Neural cell (in vitro differentiated cells): Measurements from ENCODE around the gene PRMT2. TPM values are rescaled to one million over a fixed set of nuclear protein-coding genes. Genes with fewer than 3 reads are reported as not detected.

Experiments used
- H2AFZ ChIP-seq: fragments of 200-600, 300-800 bp; sonication (generic), shearing (Covaris generic); 2 replicates; pipeline ENCODE4 v1.6.0; 2014; ENCODE audit warnings: low read depth, mild to moderate bottlenecking, antibody characterized with exemption, low read length, moderate library complexity
- H3F3A ChIP-seq: fragments of 200-600 bp; shearing (Covaris generic); 2 replicates; pipeline ENCODE4 v1.6.1; 2016; ENCODE audit warnings: mild to moderate bottlenecking, moderate library complexity, mixed read lengths, antibody characterized with exemption, low read length; ENCODE audit not compliant: insufficient read depth, poor library complexity, severe bottlenecking
- H3K27ac ChIP-seq: fragments of 200-600, 300-800 bp; sonication (generic), shearing (Covaris generic); 2 replicates; pipeline ENCODE4 v1.5.1; 2014; ENCODE audit warnings: mild to moderate bottlenecking, low read length, moderate library complexity
- H3K27me3 ChIP-seq: fragments of 300-800, 200-600 bp; sonication (generic), shearing (Covaris generic); 2 replicates; pipeline ENCODE4 v1.6.0; 2014; ENCODE audit warnings: mild to moderate bottlenecking, low read depth, low read length, moderate library complexity; ENCODE audit not compliant: insufficient read depth
- H3K36me3 ChIP-seq: fragments of 300-800, 200-600 bp; sonication (generic), shearing (Covaris generic); 2 replicates; pipeline ENCODE4 v1.5.1; 2014; ENCODE audit warnings: mild to moderate bottlenecking, antibody characterized with exemption, low read length, moderate library complexity; ENCODE audit not compliant: insufficient read depth
- H3K4me2 ChIP-seq: fragments of 300-800, 200-600 bp; sonication (generic), shearing (Covaris generic); 2 replicates; pipeline ENCODE4 v1.6.0; 2014; ENCODE audit warnings: mild to moderate bottlenecking, low read length
- H3K4me3 ChIP-seq: fragments of 300-800, 200-600 bp; sonication (generic), shearing (Covaris generic); 2 replicates; pipeline ENCODE4 v1.5.1; 2014; ENCODE audit warnings: mild to moderate bottlenecking, low read length, moderate library complexity
- H3K79me2 ChIP-seq: fragments of 200-600 bp; shearing (Covaris generic); replicated peaks from 2 replicates; pipeline ENCODE4 v1.6.0; 2014; ENCODE audit warnings: mild to moderate bottlenecking, low read length, moderate library complexity; ENCODE audit not compliant: insufficient read depth
- H3K9ac ChIP-seq: fragments of 300-800, 200-600 bp; sonication (generic), shearing (Covaris generic); 2 replicates; pipeline ENCODE4 v1.6.1; 2016; ENCODE audit warnings: mild to moderate bottlenecking, low read length, mixed read lengths
- H3K9me2 ChIP-seq: fragments of 200-600 bp; shearing (Covaris generic); 2 replicates; pipeline ENCODE4 v1.6.1; 2016; ENCODE audit warnings: mild to moderate bottlenecking, low read length, mixed read lengths; ENCODE audit not compliant: insufficient read depth
- H3K9me3 ChIP-seq: fragments of 200-600, 300-800 bp; sonication (generic), shearing (Covaris generic); 2 replicates; pipeline ENCODE4 v1.6.1; 2016; ENCODE audit warnings: mild to moderate bottlenecking, mixed run types, low read length, moderate library complexity, mixed read lengths
- H4K20me1 ChIP-seq: fragments of 200-600 bp; shearing (Covaris generic); 2 replicates; pipeline ENCODE4 v1.6.1; 2016; ENCODE audit warnings: mild to moderate bottlenecking, mixed run types; ENCODE audit not compliant: insufficient read depth
- EP300 ChIP-seq: fragments of 450-650 bp; conservative IDR thresholded peaks from 2 replicates; pipeline ENCODE4 v1.6.1; 2014; ENCODE audit warnings: antibody characterized with exemption, mild to moderate bottlenecking, moderate library complexity; ENCODE audit not compliant: poor library complexity, severe bottlenecking
- EZH2 ChIP-seq: fragments of 200-600, 300-800 bp; shearing (Covaris generic), sonication (generic); IDR thresholded peaks from 2 replicates; pipeline ENCODE4 v1.6.1; 2014; ENCODE audit warnings: antibody characterized with exemption, low read length, borderline replicate concordance, mild to moderate bottlenecking; ENCODE audit not compliant: insufficient read depth, poor library complexity, severe bottlenecking
- MXI1 ChIP-seq: fragments of 450-650 bp; conservative IDR thresholded peaks from 2 replicates; pipeline ENCODE4 v1.6.1; 2014; ENCODE audit warnings: antibody characterized with exemption, mild to moderate bottlenecking; ENCODE audit not compliant: poor library complexity, severe bottlenecking
- POLR2AphosphoS5 ChIP-seq: IDR thresholded peaks from 2 replicates; pipeline ENCODE4 v1.6.1; 2012
- RAD21 ChIP-seq: fragments of 450-650 bp; conservative IDR thresholded peaks from 2 replicates; pipeline ENCODE4 v1.6.1; 2014; ENCODE audit warnings: antibody characterized with exemption, mild to moderate bottlenecking, moderate library complexity
- SMC3 ChIP-seq: fragments of 450-650 bp; conservative IDR thresholded peaks from 2 replicates; pipeline ENCODE4 v1.6.1; 2014; ENCODE audit warnings: antibody characterized with exemption, mild to moderate bottlenecking, moderate library complexity; ENCODE audit not compliant: poor library complexity
- TAF1 ChIP-seq: IDR thresholded peaks from 2 replicates; pipeline ENCODE4 v1.6.1; 2012; ENCODE audit warnings: low read depth
- polyA plus RNA-seq: library from polyadenylated mRNA; depleted of rRNA; stranded (reverse); fragments of >200 nt; gene quantifications from 2 replicates; pipeline ENCODE4 v1.2.3, GENCODE V29; 2014
- TF ChIP-seq, protein P1 (sequence below): fragments of 450-650 bp; IDR thresholded peaks from 2 replicates; pipeline ENCODE4 v1.5.1; 2014; ENCODE audit warnings: antibody characterized with exemption, mild to moderate bottlenecking, moderate library complexity; ENCODE audit not compliant: poor library complexity, severe bottlenecking
- TF ChIP-seq, protein P2 (sequence below): IDR thresholded peaks from 2 replicates; pipeline ENCODE4 v1.6.1; 2012; ENCODE audit warnings: borderline replicate concordance

Gene PRMT2
- polyA plus RNA-seq, 1 donor from 2014 or later = 313 TPM

GRCh38 chr21:46619846-46620245 lies 15.6 kb upstream of the PRMT2 start:
- no peak overlapping the region for H3K27ac ChIP-seq

GRCh38 chr21:46620846-46621245 lies 14.6 kb upstream of the PRMT2 start:
- Histone ChIP-seq H4K20me1 (no peaks in the 10 kb centered on the region), H3F3A (no peaks in the 10 kb centered on the region), H3K9me3 (peaks cover 6% of the 10 kb centered on the region), H3K9ac (no peak overlapping the region), H3K4me2 (no peak overlapping the region), H3K27me3 (no peaks in the 10 kb centered on the region), H3K27ac (no peak overlapping the region), H2AFZ (no peak overlapping the region), H3K4me3 (no peak overlapping the region), H3K79me2 (no peaks in the 10 kb centered on the region), H3K9me2 (no peaks in the 10 kb centered on the region), H3K36me3 (no peaks in the 10 kb centered on the region)
- TF ChIP-seq, protein P1, sequence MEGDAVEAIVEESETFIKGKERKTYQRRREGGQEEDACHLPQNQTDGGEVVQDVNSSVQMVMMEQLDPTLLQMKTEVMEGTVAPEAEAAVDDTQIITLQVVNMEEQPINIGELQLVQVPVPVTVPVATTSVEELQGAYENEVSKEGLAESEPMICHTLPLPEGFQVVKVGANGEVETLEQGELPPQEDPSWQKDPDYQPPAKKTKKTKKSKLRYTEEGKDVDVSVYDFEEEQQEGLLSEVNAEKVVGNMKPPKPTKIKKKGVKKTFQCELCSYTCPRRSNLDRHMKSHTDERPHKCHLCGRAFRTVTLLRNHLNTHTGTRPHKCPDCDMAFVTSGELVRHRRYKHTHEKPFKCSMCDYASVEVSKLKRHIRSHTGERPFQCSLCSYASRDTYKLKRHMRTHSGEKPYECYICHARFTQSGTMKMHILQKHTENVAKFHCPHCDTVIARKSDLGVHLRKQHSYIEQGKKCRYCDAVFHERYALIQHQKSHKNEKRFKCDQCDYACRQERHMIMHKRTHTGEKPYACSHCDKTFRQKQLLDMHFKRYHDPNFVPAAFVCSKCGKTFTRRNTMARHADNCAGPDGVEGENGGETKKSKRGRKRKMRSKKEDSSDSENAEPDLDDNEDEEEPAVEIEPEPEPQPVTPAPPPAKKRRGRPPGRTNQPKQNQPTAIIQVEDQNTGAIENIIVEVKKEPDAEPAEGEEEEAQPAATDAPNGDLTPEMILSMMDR = no peak

More at GRCh38 chr21:46619846-46620245, 15.6 kb upstream of the PRMT2 start:
- Histone ChIP-seq H3K4me2 (no peak overlapping the region), H3K9ac (no peak overlapping the region), H3K9me2 (no peaks in the 10 kb centered on the region), H3F3A (no peaks in the 10 kb centered on the region), H2AFZ (no peak overlapping the region), H3K79me2 (no peaks in the 10 kb centered on the region), H3K36me3 (no peaks in the 10 kb centered on the region), H3K4me3 (no peak overlapping the region), H3K27me3 (no peaks in the 10 kb centered on the region), H3K9me3 (no peaks in the 10 kb centered on the region), H4K20me1 (no peaks in the 10 kb centered on the region)
- TF ChIP-seq, protein P1 = no peak
- TF ChIP-seq SMC3 = no peak
- TF ChIP-seq MXI1 = no peak
- TF ChIP-seq, protein P2, sequence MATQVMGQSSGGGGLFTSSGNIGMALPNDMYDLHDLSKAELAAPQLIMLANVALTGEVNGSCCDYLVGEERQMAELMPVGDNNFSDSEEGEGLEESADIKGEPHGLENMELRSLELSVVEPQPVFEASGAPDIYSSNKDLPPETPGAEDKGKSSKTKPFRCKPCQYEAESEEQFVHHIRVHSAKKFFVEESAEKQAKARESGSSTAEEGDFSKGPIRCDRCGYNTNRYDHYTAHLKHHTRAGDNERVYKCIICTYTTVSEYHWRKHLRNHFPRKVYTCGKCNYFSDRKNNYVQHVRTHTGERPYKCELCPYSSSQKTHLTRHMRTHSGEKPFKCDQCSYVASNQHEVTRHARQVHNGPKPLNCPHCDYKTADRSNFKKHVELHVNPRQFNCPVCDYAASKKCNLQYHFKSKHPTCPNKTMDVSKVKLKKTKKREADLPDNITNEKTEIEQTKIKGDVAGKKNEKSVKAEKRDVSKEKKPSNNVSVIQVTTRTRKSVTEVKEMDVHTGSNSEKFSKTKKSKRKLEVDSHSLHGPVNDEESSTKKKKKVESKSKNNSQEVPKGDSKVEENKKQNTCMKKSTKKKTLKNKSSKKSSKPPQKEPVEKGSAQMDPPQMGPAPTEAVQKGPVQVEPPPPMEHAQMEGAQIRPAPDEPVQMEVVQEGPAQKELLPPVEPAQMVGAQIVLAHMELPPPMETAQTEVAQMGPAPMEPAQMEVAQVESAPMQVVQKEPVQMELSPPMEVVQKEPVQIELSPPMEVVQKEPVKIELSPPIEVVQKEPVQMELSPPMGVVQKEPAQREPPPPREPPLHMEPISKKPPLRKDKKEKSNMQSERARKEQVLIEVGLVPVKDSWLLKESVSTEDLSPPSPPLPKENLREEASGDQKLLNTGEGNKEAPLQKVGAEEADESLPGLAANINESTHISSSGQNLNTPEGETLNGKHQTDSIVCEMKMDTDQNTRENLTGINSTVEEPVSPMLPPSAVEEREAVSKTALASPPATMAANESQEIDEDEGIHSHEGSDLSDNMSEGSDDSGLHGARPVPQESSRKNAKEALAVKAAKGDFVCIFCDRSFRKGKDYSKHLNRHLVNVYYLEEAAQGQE = no peak
- no peak for TF ChIP-seq EZH2
- no peak for TF ChIP-seq POLR2AphosphoS5
- no peak for TF ChIP-seq EP300
- TF ChIP-seq RAD21 = no peak
- no peak for TF ChIP-seq TAF1
